T-helper 9 cell (primary cell): ENCODE data around the gene CCRL2.
"Not testable (repeated sequence)": the region's sequence is repeated elsewhere in the genome, so short reads cannot be mapped to it uniquely, and the experiment has no call there.

ENCODE experiments used
- DNase-seq: peaks from one replicate; pipeline ENCODE4 v3.0.0-alpha.2; 2020

CCRL2 gene

GRCh38 chr3:46431905-46432304 lies 24.8 kb downstream of the CCRL2 start:
- DNase-seq, result not testable (repeated sequence)

DNA sequence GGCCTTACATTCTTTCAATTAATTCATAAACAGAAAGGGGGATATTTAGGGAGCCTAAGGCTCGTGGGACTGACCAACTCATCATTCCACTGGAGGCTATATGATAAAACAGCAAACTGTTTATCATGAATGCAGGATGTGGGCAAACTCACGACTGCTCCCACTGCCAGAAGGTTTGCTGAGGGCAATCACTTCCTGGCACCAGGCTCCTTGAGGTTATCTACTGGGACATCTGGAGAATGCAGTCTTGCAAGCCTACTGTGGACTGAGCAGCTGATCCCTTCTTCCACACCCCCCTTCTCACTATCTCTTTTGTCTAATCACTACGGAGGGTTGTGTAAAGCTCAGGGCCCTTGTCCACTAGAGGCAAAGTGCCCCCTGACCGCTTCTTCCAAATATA lies 26.1 kb downstream of the CCRL2 start:
- not testable (repeated sequence) for DNase-seq

GRCh38 chr3:46433841-46434240 lies 26.8 kb downstream of the CCRL2 start:
- no peak for DNase-seq

- DNase-seq, result no peak
Observed at GRCh38 chr3:46435081-46435726, 28.1 kb downstream of the CCRL2 start.

DNA sequence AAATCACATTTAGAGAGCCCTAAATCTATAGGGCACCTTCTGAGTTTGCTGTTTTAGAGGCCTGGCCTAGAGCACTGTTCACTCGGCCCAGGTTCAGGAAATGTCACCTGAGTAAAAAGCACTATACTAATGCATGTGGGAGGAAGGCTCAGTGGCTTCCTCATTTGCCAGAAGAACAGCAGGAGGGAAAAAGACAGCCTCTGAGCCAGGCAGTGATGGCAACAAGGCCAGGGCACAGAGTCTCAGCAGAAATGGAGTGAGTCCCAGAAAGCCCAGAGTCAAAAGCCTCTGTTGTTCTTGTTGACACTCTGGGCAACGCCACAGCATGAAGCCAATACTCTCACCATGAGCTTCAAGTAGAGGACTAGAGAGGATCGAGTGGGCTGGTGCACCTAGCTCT lies 31.8 kb downstream of the CCRL2 start:
- DNase-seq, result no peak

- no peak for DNase-seq
Observed at GRCh38 chr3:46440531-46441294, 33.7 kb downstream of the CCRL2 start.

DNA sequence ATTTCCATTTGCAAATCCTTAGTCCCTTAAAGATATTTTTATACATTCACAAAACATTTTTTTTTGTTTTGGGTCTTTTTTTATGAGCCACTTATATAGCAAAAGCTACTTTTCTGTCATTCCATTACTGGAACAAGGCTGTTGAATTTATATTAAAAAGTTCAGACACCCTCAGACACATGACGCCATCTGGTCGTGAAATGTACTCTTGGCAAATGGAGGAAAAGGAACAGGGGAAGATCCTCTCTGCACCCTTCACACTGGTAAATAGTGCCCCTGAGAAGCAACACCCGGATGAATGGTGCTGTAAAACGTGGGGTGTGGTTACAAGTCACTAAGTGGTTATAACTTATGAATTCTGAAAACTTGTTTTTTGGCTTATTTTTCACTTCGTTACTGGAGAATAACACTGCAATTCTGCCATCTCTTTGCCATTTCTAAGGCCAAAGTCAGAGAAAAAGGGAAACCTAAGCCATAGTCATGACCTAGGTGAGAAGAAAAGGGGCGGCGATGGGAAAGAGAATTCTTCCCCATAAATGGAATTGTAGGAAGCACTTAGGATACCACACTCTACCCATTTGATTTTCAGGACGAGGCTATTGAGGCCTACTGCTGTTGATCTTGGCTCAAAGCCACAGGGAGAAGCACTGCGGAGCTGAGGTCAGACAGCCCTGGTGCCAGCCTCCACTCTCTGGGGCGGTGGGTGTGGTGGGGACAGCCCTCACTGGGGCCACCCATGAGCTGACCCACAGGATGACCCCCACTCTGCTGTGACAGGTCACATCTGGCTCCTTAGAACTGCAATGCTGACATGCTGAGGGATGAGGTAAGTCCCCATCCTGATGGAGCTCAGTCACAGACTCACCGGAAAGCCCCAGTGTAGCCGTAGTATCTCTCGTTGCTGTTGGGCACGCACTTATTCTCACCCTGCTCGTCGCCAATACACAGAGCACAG lies 35.8 kb downstream of the CCRL2 start:
- peak; percentile 15 for DNase-seq

GRCh38 chr3:46447228-46447985 lies 40.3 kb downstream of the CCRL2 start:
- DNase-seq, result no peak

GRCh38 chr3:46448721-46449120 lies 41.7 kb downstream of the CCRL2 start:
- no peak for DNase-seq

DNA sequence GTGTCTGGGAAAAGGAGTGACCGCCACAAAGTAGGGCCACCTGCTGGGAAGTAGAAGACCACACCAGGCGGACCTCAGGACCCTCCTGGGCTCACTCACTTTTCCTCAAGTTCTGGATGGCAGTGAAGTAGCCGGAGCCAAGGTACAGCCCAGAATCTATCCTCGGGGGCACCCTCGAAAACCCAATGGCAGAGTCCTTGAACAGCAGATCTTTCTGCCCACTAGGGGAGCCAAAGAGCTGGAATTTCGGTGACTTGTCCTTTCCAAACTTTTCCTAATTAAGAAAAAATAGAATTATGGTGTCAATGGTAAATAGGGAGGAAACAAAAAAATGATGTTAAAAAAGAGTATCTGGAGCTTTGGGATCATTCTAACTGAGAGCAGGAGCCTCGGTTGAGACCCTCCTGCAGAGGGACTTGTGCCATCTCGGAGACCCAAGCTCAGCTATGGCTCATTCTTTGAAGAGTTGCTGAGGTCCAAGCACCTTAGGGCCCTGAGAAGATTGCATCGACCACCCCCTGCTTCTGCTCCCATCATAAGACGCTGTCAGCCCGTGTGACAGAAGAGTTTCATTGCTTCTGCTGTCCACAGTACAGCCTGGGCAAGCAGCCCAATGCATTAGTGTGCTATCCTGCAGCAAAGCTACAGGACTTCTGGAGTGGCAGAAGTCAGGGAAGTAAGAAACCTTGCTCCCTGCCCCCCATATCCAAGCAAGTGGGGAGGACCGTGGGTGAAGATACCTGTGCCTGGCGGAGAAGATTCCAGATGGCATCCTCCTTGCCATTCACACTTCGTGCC lies 42.9 kb downstream of the CCRL2 start:
- no peak for DNase-seq

GRCh38 chr3:46453526-46454208 lies 46.6 kb downstream of the CCRL2 start:
- no peak for DNase-seq

DNA sequence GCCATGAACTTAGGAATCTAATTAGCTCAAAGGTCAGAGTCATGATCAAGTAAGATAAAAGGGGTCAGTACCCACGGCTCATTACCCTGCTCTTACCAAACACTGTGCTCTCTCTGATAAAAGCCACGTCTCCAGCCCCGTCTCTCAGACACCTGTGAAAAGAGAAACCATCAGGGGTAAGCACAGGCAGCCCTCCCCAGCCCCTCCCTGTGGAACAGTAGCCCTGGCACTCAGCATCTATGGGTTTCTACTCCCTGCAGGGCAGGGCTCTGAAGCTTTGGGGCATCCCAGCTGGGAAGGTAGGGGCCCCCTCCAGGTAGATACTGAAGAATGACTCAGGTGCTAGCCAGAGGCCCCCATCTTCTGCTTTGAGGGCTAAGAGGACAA lies 47.1 kb downstream of the CCRL2 start:
- no peak for DNase-seq

DNA sequence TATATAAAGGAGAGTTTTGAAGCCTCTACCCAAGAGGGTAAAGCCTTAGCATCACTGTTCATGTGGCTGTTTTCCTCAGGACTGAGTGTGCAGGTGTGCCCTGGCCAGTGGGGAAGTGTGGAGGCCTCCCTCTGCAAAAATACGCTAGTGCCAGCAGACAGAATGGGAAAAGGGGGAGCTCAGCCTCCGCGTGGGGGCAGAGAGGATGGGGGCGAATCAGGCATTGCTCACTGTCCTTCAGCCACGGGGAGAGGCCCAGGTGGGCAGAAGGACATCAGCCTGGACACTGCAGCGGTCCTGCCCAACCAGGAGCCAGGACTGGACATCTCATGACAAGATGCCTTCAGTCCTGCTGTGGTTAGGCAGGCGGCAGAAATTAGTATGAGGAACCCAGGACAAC lies 47.5 kb downstream of the CCRL2 start:
- DNase-seq, result no peak

DNA sequence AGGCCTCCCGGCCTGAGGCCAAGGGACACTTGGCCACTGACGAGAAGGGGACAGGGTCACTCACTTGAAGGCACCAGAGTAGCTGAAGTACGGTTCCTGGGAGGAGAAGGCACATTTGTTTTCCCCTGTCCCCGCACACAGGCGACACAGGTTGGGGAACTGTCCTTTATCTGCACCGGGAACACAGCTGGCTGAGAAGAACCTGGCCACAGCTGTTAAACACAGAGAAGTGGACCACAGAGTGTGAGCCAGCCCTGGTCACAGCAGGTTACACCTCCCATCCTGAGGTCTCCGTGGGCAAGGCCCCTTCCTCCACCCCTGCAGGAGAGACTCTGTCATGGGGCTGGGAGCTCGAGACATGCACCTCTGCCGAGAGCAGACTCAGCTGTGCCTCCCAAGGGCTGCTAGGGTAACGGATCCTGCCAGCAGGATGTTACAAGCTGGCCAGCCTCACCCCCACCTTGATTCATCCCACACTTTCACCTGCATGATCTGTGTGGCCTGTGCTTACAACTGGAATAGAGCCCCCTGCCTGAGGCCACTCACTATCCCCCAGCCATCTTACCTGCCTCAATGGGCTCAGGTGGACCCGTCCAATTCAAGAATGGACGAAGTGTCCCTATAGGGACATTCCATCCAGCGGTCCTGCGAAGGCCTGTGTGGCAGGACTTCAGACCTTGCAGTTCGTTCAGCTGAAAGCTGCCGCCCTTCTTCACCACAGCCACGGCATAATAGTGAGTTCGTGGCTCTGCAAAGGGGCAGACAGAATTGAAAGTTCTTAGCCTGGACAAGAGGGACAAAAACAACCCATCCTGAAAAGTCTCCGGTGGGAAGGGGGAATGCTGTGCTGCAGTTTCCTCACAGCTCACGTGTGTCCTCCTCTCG lies 48.4 kb downstream of the CCRL2 start:
- DNase-seq, result no peak

GRCh38 chr3:46456118-46456517 lies 49.1 kb downstream of the CCRL2 start:
- no peak for DNase-seq
